ENCODE data around the gene PRTG.

The PRTG gene

GRCh38 chr15:55587321-55588069, 155.5 kb downstream of the PRTG start:
- Histone ChIP-seq H3K27me3 (ENCODE audit: insufficient read depth, poor library complexity, severe bottlenecking) (peaks cover 43% of the 10 kb centered on the region), H3K4me3 (replicated peaks; ENCODE audit: insufficient read depth, low read length) (peak overlapping the region; percentile 31), H3K27ac (replicated peaks) (no peak overlapping the region)
- TF ChIP-seq GABPA (IDR thresholded peaks at IDR 0.05; ENCODE audit: low read depth) (no peak), POLR2AphosphoS5 (IDR thresholded peaks at IDR 0.05; ENCODE audit: low read depth) (no peak), SPI1 (IDR thresholded peaks at IDR 0.05; ENCODE audit: borderline replicate concordance, low read depth) (no peak), CTCF (IDR thresholded peaks at IDR 0.05; ENCODE audit: insufficient read depth, low read length) (no peak), REST (IDR thresholded peaks at IDR 0.05; ENCODE audit: insufficient replicate concordance, low read depth) (no peak)
- DNase-seq (ENCODE audit: low read depth in 1 of 2, low spot score in 1 of 2): peak in 1 of 2 experiments; percentile 4

GRCh38 chr15:55586808-55587207, 156.1 kb downstream of the PRTG start:
- H3K4me3 ChIP-seq (replicated peaks; ENCODE audit: insufficient read depth, low read length): no peak overlapping the region

More at GRCh38 chr15:55586808-55587207, 156.1 kb downstream of the PRTG start:
- no peak for DNase-seq (ENCODE audit: low read depth in 1 of 2, low spot score in 1 of 2)
- TF ChIP-seq REST (IDR thresholded peaks at IDR 0.05; ENCODE audit: insufficient replicate concordance, low read depth) (no peak), SPI1 (IDR thresholded peaks at IDR 0.05; ENCODE audit: borderline replicate concordance, low read depth) (no peak), CTCF (IDR thresholded peaks at IDR 0.05; ENCODE audit: insufficient read depth, low read length) (no peak)
- Histone ChIP-seq H3K27me3 (ENCODE audit: insufficient read depth, poor library complexity, severe bottlenecking) (peaks cover 43% of the 10 kb centered on the region), H3K27ac (replicated peaks) (no peak overlapping the region)
